Osteocyte (in vitro differentiated cells): Measurements from ENCODE around the gene ZNF628. TPM values are rescaled to one million over a fixed set of nuclear protein-coding genes. Genes with fewer than 3 reads are reported as not detected.

Experiments
- DNase-seq: peaks from one replicate; pipeline ENCODE4 v3.0.0; 2021; ENCODE audit warnings: mixed read lengths; ENCODE audit not compliant: unreplicated experiment; ENCODE audit errors: extremely low spot score
- H3K27ac Mint-ChIP-seq: one replicate; pipeline ENCODE4 v1.8.0; 2021; ENCODE audit warnings: mild to moderate bottlenecking, mixed read lengths; ENCODE audit not compliant: unreplicated experiment
- H3K27me3 Mint-ChIP-seq: one replicate; pipeline ENCODE4 v1.8.0; 2021; ENCODE audit warnings: mixed read lengths; ENCODE audit not compliant: unreplicated experiment
- H3K36me3 Mint-ChIP-seq: one replicate; pipeline ENCODE4 v1.8.0; 2021; ENCODE audit warnings: mixed read lengths; ENCODE audit not compliant: unreplicated experiment
- H3K4me1 Mint-ChIP-seq: one replicate; pipeline ENCODE4 v1.8.0; 2021; ENCODE audit warnings: mixed read lengths; ENCODE audit not compliant: unreplicated experiment
- H3K4me3 Mint-ChIP-seq: one replicate; pipeline ENCODE4 v1.8.0; 2021; ENCODE audit warnings: mild to moderate bottlenecking, moderate library complexity, mixed read lengths; ENCODE audit not compliant: unreplicated experiment
- H3K9me3 Mint-ChIP-seq: one replicate; pipeline ENCODE4 v1.8.0; 2021; ENCODE audit warnings: mixed read lengths; ENCODE audit not compliant: unreplicated experiment
- CTCF ChIP-seq: fragments of 200-600 bp; sonication (generic); IDR thresholded peaks from 2 replicates; pipeline ENCODE4 v1.5.0; 2021; ENCODE audit warnings: antibody characterized with exemption, mild to moderate bottlenecking, moderate library complexity
- total RNA-seq: library from RNA; stranded (reverse); gene quantifications from 2 replicates; pipeline ENCODE4 v1.2.1, GENCODE V29; 2021

Gene ZNF628
- total RNA-seq, 1 donor from 2014 or later = 11.6 TPM

- TF ChIP-seq CTCF = no peak
- H3K27ac Mint-ChIP-seq = no peak overlapping the region
- no peak for DNase-seq
- H3K9me3 Mint-ChIP-seq = no peaks in the 10 kb centered on the region
- H3K27me3 Mint-ChIP-seq = peaks cover 58% of the 10 kb centered on the region
- H3K4me1 Mint-ChIP-seq = peaks cover 10% of the 10 kb centered on the region
- peaks cover 4% of the 10 kb centered on the region for H3K36me3 Mint-ChIP-seq
- H3K4me3 Mint-ChIP-seq = no peak overlapping the region
Observed at GRCh38 chr19:55441319-55441691, 35.1 kb upstream of the ZNF628 start.

- Mint-ChIP-seq H3K9me3 (no peaks in the 10 kb centered on the region), H3K4me1 (peaks cover 10% of the 10 kb centered on the region), H3K27ac (no peak overlapping the region), H3K4me3 (no peak overlapping the region), H3K27me3 (peaks cover 55% of the 10 kb centered on the region), H3K36me3 (peaks cover 4% of the 10 kb centered on the region)
- DNase-seq = no peak
- TF ChIP-seq CTCF = no peak
Observed at GRCh38 chr19:55441692-55442321, 34.6 kb upstream of the ZNF628 start.

GRCh38 chr19:55442372-55442961, 34.0 kb upstream of the ZNF628 start:
- DNase-seq = no peak
- Mint-ChIP-seq H3K4me3 (no peak overlapping the region), H3K27ac (no peak overlapping the region), H3K9me3 (no peaks in the 10 kb centered on the region), H3K4me1 (peaks cover 10% of the 10 kb centered on the region), H3K27me3 (peaks cover 55% of the 10 kb centered on the region), H3K36me3 (peaks cover 4% of the 10 kb centered on the region)
- TF ChIP-seq CTCF = no peak

GRCh38 chr19:55443045-55443823, 33.2 kb upstream of the ZNF628 start, which contains the start of gene SHISA7:
SHISA7 (minus strand) TSS chr19:55443300; CDS start chr19:55442863, 437 bp downstream.
- peaks cover 55% of the 10 kb centered on the region for H3K27me3 Mint-ChIP-seq
- H3K9me3 Mint-ChIP-seq = no peaks in the 10 kb centered on the region
- no peak within 1 kb of the TSS for H3K4me3 Mint-ChIP-seq
- H3K36me3 Mint-ChIP-seq = peaks cover 4% of the 10 kb centered on the region
- H3K27ac Mint-ChIP-seq = no peak within 1 kb of the TSS
- TF ChIP-seq CTCF = no peak
- peaks cover 10% of the 10 kb centered on the region for H3K4me1 Mint-ChIP-seq
- no peak for DNase-seq
